ENCODE data around the gene TRA2A.
"Not testable (repeated sequence)": the region's sequence is repeated elsewhere in the genome, so short reads cannot be mapped to it uniquely, and the experiment has no call there.

TRA2A gene

DNA sequence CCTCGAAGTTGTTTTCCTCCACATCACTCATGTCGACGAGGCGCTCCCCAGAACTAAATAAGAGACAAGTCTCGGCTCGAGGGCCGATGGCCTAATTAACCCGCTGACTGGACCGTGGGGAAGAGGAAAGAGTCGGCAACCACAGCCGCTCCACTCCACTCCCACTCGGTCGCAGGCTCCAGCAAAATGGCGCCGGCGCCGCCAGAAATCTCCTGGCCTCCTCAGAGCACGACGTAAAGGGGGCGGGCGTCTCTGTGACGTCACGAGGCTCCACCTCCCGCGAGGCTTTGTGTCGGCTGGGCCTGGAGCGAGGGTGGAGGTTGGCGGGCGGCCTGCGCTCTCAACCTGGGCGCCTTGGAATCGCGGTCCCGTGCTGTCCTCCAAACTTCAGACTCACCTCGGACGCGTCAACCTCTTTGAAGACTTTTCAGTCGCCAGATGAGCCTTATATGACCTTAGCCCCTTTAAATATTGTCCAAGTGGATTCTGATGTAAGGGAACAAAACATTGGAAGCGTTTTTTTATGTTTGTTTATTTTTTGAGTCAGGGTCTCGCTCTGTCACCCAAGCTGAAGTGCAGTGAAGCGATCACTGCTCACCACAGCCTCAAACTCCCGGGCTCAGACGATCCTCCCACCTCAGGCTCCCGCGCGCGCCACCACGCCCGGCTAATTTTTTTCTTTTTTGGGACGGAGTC is at the start of gene TRA2A:
Gene TRA2A, minus strand, starts transcription at position 188 of the 696 bp plus-strand sequence. Its CDS starts 157 bp downstream, at position 31.
- FAIRE-seq: no peak

DNA sequence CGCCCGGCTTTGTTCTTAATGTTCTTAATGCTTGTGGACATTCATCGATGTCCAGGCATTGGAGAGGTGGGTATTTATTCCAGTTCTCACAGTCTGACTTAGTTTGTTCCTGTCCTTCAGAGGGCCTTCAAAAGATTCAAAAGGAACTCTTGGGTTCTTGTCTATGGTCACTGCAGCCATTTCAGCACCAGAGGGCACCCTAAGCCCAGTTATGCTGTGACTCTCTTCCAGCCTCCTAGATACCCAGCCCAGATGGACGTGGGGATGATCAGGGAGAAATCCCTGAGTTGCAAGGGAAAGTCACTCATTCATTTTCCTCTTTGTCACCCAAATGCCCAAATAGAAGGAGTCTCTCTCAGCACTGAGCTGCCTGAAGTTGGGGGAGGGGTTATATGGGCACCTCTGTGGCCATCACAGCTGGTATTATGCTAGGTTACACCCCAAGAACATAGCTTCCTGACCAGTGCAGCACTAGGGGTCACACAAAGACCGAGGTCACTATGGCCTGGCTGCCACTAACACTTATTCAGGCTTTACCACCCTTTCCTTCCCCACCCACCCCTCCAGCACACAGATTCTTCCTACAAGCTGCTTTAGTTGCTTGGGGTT is 38.9 kb upstream of the TRA2A start:
- peak; percentile 80 for FAIRE-seq

GRCh38 chr7:23558303-23558702 is 26.5 kb upstream of the TRA2A start:
- no peak for FAIRE-seq

DNA sequence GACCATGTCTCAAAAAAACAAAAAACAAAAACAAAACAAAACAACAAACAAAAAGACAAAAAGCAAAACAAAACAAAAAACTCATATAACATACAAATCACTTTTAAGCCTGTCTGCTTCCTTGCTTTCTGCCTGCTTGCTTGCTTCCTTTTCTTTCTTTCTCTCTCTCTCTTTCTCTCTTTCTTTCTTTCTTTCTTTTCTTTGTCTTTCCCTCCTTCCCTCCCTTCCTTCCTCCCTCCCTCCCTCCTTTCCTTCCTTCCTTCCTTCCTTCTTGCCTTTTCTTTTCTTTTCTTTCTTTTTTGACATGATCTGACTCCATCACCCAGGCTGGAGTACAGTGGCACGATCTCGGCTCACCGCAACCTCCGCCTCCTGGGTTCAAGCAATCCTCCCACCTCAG is 15.9 kb upstream of the TRA2A start:
- FAIRE-seq: no peak

- FAIRE-seq: peak; percentile 97
These were observed 15.3 kb upstream of the TRA2A start for GRCh38 chr7:23546897-23547572.

DNA sequence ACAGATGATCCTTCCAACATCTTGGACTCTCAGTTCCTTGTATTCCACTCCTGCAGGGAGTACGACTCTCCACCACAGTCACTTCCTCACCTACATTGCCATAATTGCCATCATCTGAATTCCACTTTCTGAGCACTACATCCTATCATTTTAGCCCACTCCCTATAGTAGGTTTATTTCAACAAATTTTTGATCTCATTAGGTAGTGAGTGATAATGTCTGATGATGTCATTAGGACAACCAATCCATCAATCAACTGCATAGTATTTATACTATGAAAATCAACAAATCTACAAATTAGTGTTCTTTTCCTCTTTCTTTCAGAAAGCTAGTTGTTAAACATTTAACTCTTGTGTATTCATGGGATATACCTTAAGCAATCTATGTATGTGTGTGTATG is 13.7 kb upstream of the TRA2A start:
- FAIRE-seq: no peak

DNA sequence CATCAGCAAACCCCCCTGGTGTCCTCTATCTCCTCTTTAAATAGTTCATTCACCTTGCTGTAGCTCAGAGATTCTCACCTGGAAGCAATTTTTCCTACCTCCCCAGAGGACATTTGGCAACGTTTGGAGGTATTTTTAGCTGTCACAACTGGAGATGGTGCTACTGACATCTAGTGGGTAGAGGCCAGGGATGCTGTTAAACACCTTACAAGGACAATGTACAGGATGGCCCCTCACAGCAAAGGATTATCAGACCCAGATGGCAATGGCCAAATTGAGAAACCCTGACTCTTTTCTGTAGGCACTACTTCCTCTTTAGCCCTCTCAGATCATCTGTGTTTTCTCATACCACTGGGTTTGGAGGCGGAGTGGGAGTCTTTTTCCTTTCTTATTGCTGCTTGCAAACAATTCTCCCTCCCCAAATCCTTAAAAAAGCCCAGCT is 13.2 kb upstream of the TRA2A start:
- peak; percentile 87 for FAIRE-seq

- FAIRE-seq: no peak
These were observed 11.0 kb upstream of the TRA2A start for GRCh38 chr7:23542752-23543151.

DNA sequence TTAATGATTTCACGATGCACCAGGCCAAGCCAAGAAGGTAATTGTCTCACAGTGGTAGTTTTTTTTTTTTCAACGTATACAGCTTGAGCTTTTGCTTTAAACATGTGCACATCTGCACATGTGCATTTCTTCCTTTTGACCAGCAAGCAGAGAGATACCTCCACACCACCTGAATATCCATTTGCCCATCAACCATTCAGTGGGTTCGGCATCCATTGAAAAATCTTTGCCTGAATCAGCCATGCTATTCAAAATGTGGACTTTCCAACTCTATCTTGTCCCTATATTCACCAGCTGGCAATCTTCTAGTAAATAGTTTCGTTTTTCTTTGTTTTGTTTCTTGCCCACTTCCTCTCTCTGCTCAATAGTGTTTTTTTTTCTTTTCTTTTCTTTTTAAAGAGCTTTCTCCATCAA is 7.7 kb upstream of the TRA2A start:
- FAIRE-seq: no peak

GRCh38 chr7:23538301-23538700 is 6.5 kb upstream of the TRA2A start:
- no peak for FAIRE-seq

DNA sequence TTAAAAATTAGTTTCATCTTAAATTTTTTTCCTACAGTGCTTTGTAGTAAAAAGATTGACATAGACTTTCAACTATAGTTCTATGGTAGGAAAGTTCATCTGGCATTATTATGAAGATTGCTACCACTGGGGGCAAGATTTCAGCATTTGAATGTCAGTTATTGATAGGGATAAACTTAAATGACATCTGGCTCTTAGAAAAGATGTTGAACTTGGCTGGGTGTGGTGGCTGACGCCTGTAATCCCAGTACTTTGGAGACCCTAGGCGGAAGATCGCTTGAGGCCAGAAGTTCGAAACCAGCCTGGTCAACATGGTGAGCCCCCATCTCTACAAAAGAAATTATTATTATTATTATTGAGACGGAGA is 1.4 kb upstream of the TRA2A start:
- FAIRE-seq: no peak

GRCh38 chr7:23532490-23533237 is 883 bp upstream of the TRA2A start:
- FAIRE-seq: no peak

DNA sequence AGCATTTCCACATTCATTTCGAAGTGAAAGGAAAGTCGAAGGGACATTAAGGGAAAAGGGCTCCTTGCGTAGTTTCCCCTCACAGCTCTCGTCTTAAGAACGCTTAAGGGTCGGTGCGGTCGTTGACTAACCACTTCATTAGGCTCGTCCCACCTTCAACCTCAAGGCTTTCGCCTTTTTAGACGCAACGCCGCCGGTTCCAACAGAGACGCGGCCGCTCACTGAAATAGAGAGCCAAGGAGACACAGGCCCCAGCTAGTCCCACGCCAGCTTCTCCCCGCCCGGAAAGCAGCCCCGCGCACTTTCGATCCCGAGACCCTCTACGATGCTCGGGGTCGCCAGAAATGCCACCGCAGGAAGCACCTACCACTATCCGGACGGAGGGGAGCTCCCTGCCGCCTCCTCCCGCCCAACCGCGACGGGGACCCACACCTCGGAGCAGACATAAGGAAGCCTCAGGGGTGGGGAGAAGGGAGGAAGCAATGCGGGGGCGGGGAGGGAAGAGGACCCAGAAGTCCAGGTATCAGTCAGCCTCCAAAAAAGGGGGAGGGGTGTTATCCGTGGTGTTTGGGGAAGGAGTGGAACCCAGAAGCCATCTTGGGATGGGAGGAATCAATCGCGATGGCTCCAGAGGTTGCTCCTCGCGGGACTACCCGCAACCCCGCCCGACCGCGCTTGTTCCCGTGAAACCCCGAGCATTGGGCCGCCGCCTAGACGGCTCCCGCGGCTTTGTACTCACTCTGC is 559 bp downstream of the TRA2A start:
- FAIRE-seq: no peak

GRCh38 chr7:23530405-23530804 is 1.4 kb downstream of the TRA2A start:
- peak; percentile 69 for FAIRE-seq

- FAIRE-seq: no peak
These were observed 2.4 kb downstream of the TRA2A start for GRCh38 chr7:23529262-23529859.

DNA sequence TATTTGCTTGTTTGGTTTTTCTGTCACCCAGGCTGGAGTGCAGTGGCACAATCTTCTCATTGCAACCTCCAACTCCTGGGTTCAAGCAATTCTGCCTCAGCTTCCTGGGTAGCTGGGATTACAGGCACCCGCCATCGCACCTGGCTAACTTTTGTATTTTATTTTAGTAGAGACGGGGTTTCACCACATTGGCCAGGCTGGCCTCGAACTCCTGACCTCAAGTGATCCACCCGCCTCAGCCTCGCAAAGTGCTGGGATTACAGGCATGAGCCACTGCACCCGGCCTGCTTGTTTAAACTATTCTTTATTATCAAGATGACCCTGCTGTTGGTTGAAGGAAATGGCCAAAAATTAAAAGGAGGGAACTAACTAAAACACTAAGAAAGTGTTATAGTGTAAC is 6.2 kb downstream of the TRA2A start:
- FAIRE-seq: not testable (repeated sequence)

DNA sequence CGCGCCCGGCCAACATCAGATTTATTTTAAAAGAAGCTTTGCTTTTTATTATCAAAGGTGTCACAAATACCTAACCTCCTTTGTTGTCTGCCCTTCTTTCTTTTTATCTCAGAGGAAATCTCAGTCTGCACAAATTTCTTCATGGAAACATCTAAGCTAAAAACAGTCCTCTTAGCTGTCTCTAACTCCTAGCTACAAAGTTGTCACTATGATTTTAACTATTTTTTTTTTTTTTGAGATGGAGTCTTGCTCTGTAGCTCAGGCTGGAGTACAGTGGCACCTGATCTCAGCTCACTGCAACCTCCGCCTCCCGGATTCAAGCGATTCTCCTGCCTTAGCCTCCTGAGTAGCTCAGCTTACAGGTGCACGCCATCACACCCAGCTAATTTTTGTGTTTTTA is 7.3 kb downstream of the TRA2A start:
- no peak for FAIRE-seq

- no peak for FAIRE-seq
These were observed 8.2 kb downstream of the TRA2A start for GRCh38 chr7:23523486-23524075.

DNA sequence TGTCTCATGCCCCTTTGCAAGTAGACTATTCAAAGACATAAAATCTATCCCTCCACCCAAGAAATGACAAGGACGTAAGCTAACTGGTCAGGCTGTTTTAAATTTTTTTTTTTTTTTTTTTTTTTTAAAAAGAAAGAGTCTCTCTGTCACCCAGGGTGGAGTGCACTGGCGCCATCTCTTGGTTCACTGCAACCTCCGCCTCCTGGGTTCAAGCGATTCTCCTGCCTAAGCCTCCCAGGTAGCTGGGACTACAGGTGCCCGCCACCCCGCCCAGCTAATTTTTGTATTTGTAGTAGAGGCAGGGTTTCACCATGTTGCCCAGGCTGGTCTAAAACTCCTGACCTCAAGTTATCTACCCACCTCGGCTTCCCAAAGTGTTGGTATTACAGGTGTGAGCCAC is 11.2 kb downstream of the TRA2A start:
- FAIRE-seq: no peak

- FAIRE-seq: no peak
These were observed 17.0 kb downstream of the TRA2A start for GRCh38 chr7:23514755-23515154.

DNA sequence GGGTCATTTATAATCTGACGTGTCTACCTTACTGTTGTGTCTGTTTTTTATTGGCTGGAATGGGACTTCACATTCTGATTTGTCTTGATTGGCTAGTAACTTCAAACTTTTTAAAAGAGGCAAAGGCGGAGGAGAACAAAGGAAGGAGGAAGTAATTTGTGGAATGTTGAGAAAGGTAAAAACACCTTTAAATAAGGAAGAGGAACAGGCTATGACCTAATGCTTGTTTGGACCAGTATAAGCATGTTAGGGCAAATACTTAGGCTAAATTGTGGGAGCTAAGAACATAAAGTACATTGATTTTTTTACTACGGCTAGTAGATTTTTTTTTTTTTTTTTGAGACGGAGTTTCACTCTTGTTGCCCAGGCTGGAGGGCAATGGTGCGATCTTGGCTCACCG is 18.0 kb downstream of the TRA2A start:
- not testable (repeated sequence) for FAIRE-seq

GRCh38 chr7:23494009-23494408 is 37.8 kb downstream of the TRA2A start:
- no peak for FAIRE-seq

Measured in islet of Langerhans (tissue), 1 donor.